ENCODE results near the gene PRPF18. TPM values are rescaled to one million over a fixed set of nuclear protein-coding genes. Genes with fewer than 3 reads are reported as not detected.

PRPF18 gene
- total RNA-seq, 1 experiment from 2014 or later = 10.2 TPM

GRCh38 chr10:13567030-13567429 lies 19.7 kb upstream of the PRPF18 start:
- no peaks in the 10 kb centered on the region for H3K27me3 ChIP-seq (ENCODE audit: low read length)
- no peaks in the 10 kb centered on the region for H3K4me1 ChIP-seq (ENCODE audit: insufficient read depth, low read length)
- H3K4me2 ChIP-seq (ENCODE audit: low read length) = no peak overlapping the region
- no peaks in the 10 kb centered on the region for H3F3A ChIP-seq (ENCODE audit: low read length, unreplicated experiment)
- POLR2A ChIA-PET (ENCODE audit: unreplicated experiment) = no interaction called here
- intact Hi-C loops (cut with micrococcal nuclease) = no loop called here
- H2AFZ ChIP-seq (ENCODE audit: low read length) = no peak overlapping the region
- H3K36me3 ChIP-seq (ENCODE audit: low read depth, low read length) = no peaks in the 10 kb centered on the region
- DNase-seq = no peak
- no peak overlapping the region for H3K9ac ChIP-seq (ENCODE audit: low read length)
- no peak for TF ChIP-seq EZH2phosphoT487 (IDR thresholded peaks at IDR 0.05; ENCODE audit: borderline replicate concordance, low read length)
- TF ChIP-seq EZH2 (IDR thresholded peaks at IDR 0.05; ENCODE audit: low read length, unreplicated experiment) = no peak
- no peak for TF ChIP-seq CTCF (conservative IDR thresholded peaks at IDR 0.05; ENCODE audit: low read depth, low read length)
- no peak overlapping the region for H3K4me3 ChIP-seq (ENCODE audit: low read length)
- no peaks in the 10 kb centered on the region for H3K9me3 ChIP-seq (ENCODE audit: low read length)
- H3K27ac ChIP-seq (ENCODE audit: low read length) = no peak overlapping the region
- no peaks in the 10 kb centered on the region for H3K79me2 ChIP-seq (ENCODE audit: low read length)
- no TSS peak for BruUV-seq (replicated peaks)
- CTCF ChIA-PET = no interaction called here
- no peak for ATAC-seq
- H4K20me1 ChIP-seq (ENCODE audit: low read length) = no peaks in the 10 kb centered on the region
- H3K9me2 ChIP-seq (replicated peaks; ENCODE audit: low read length) = no peaks in the 10 kb centered on the region

GRCh38 chr10:13571541-13571940 lies 15.2 kb upstream of the PRPF18 start:
- no TSS peak for BruUV-seq (replicated peaks)
- Histone ChIP-seq H3F3A (ENCODE audit: low read length, unreplicated experiment) (no peaks in the 10 kb centered on the region), H3K9me2 (replicated peaks; ENCODE audit: low read length) (no peaks in the 10 kb centered on the region), H3K4me2 (ENCODE audit: low read length) (no peak overlapping the region), H3K9ac (ENCODE audit: low read length) (no peak overlapping the region), H3K36me3 (ENCODE audit: low read depth, low read length) (no peaks in the 10 kb centered on the region), H2AFZ (ENCODE audit: low read length) (no peak overlapping the region), H3K4me1 (ENCODE audit: insufficient read depth, low read length) (no peaks in the 10 kb centered on the region), H4K20me1 (ENCODE audit: low read length) (no peaks in the 10 kb centered on the region), H3K27me3 (ENCODE audit: low read length) (no peaks in the 10 kb centered on the region), H3K27ac (ENCODE audit: low read length) (no peak overlapping the region), H3K9me3 (ENCODE audit: low read length) (no peaks in the 10 kb centered on the region), H3K79me2 (ENCODE audit: low read length) (no peaks in the 10 kb centered on the region), H3K4me3 (ENCODE audit: low read length) (no peak overlapping the region)
- no peak for DNase-seq
- intact Hi-C loops (cut with micrococcal nuclease) = no loop called here
- TF ChIP-seq CTCF (conservative IDR thresholded peaks at IDR 0.05; ENCODE audit: low read depth, low read length) = no peak
- TF ChIP-seq EZH2phosphoT487 (IDR thresholded peaks at IDR 0.05; ENCODE audit: borderline replicate concordance, low read length) = no peak
- no peak for TF ChIP-seq EZH2 (IDR thresholded peaks at IDR 0.05; ENCODE audit: low read length, unreplicated experiment)
- no peak for ATAC-seq
- CTCF ChIA-PET = no interaction called here
- POLR2A ChIA-PET (ENCODE audit: unreplicated experiment) = no interaction called here

GRCh38 chr10:13573960-13574359 lies 12.8 kb upstream of the PRPF18 start:
- no peak overlapping the region for H3K4me2 ChIP-seq (ENCODE audit: low read length)
- no peaks in the 10 kb centered on the region for H3K27me3 ChIP-seq (ENCODE audit: low read length)
- no peaks in the 10 kb centered on the region for H3K79me2 ChIP-seq (ENCODE audit: low read length)
- no peak overlapping the region for H3K27ac ChIP-seq (ENCODE audit: low read length)
- no peaks in the 10 kb centered on the region for H3K36me3 ChIP-seq (ENCODE audit: low read depth, low read length)
- intact Hi-C loops (cut with micrococcal nuclease) = no loop called here
- no peaks in the 10 kb centered on the region for H3F3A ChIP-seq (ENCODE audit: low read length, unreplicated experiment)
- no peaks in the 10 kb centered on the region for H3K9me3 ChIP-seq (ENCODE audit: low read length)
- no peaks in the 10 kb centered on the region for H4K20me1 ChIP-seq (ENCODE audit: low read length)
- ATAC-seq (no peak), DNase-seq (no peak)
- no peak overlapping the region for H3K4me3 ChIP-seq (ENCODE audit: low read length)
- no peak overlapping the region for H2AFZ ChIP-seq (ENCODE audit: low read length)
- no peaks in the 10 kb centered on the region for H3K9me2 ChIP-seq (replicated peaks; ENCODE audit: low read length)
- no TSS peak for BruUV-seq (replicated peaks)
- ChIA-PET CTCF (no interaction called here), POLR2A (ENCODE audit: unreplicated experiment) (no interaction called here)
- no peaks in the 10 kb centered on the region for H3K4me1 ChIP-seq (ENCODE audit: insufficient read depth, low read length)
- TF ChIP-seq EZH2phosphoT487 (IDR thresholded peaks at IDR 0.05; ENCODE audit: borderline replicate concordance, low read length) = no peak
- no peak for TF ChIP-seq CTCF (conservative IDR thresholded peaks at IDR 0.05; ENCODE audit: low read depth, low read length)
- no peak for TF ChIP-seq EZH2 (IDR thresholded peaks at IDR 0.05; ENCODE audit: low read length, unreplicated experiment)
- no peak overlapping the region for H3K9ac ChIP-seq (ENCODE audit: low read length)

Measured in PC-3 (cell line).